SU-DHL-6 (cell line): Measurements from ENCODE around the gene COQ2.

ENCODE experiments used
- H2AFZ ChIP-seq: fragments of 200-600 bp; sonication (generic); 2 replicates; pipeline ENCODE4 v1.6.1; 2014; ENCODE audit warnings: low read depth, mild to moderate bottlenecking, moderate library complexity, mixed read lengths, antibody characterized with exemption, low read length; ENCODE audit not compliant: severe bottlenecking
- H3F3A ChIP-seq: fragments of 200-600 bp; shearing (Covaris generic); 2 replicates; pipeline ENCODE4 v1.6.0; 2016; ENCODE audit warnings: antibody characterized with exemption, mild to moderate bottlenecking; ENCODE audit not compliant: insufficient read depth
- H3K27ac ChIP-seq: fragments of 200-600 bp; sonication (generic); 2 replicates; pipeline ENCODE4 v1.5.1; 2016; ENCODE audit warnings: low read depth, mild to moderate bottlenecking, low read length, moderate library complexity, mixed read lengths
- H3K27me3 ChIP-seq: fragments of 200-600 bp; sonication (generic), shearing (Covaris generic); 2 replicates; pipeline ENCODE4 v1.6.0; 2014; ENCODE audit warnings: mild to moderate bottlenecking, low read length
- H3K36me3 ChIP-seq: fragments of 200-600 bp; sonication (generic); 2 replicates; pipeline ENCODE4 v1.6.1; 2014; ENCODE audit warnings: mild to moderate bottlenecking, low read length, mixed read lengths
- H3K4me2 ChIP-seq: fragments of 300-600, 200-600 bp; shearing (Covaris generic), sonication (generic); 2 replicates; pipeline ENCODE4 v1.6.0; 2014; ENCODE audit warnings: low read length, low read depth, mild to moderate bottlenecking; ENCODE audit not compliant: poor library complexity, severe bottlenecking
- H3K4me3 ChIP-seq: fragments of 200-600 bp; sonication (generic); 2 replicates; pipeline ENCODE4 v1.5.1; 2014; ENCODE audit warnings: antibody characterized with exemption, low read length, mild to moderate bottlenecking, mixed read lengths; ENCODE audit not compliant: insufficient read depth, poor library complexity, severe bottlenecking
- H3K79me2 ChIP-seq: fragments of 200-600 bp; sonication (generic); 2 replicates; pipeline ENCODE4 v1.6.1; 2014; ENCODE audit warnings: mild to moderate bottlenecking, low read length, moderate library complexity; ENCODE audit not compliant: insufficient read depth
- H3K9ac ChIP-seq: fragments of 200-600 bp; sonication (generic); 2 replicates; pipeline ENCODE4 v1.7.0; 2014; ENCODE audit warnings: mild to moderate bottlenecking, low read length
- H3K9me2 ChIP-seq: fragments of 200-600 bp; sonication (generic); replicated peaks from 2 replicates; pipeline ENCODE4 v1.6.1; 2014; ENCODE audit warnings: low read length; ENCODE audit not compliant: insufficient read depth
- H3K9me3 ChIP-seq: fragments of 200-600 bp; sonication (generic); 2 replicates; pipeline ENCODE4 v1.6.1; 2014; ENCODE audit warnings: low read length, mixed read lengths; ENCODE audit not compliant: insufficient read depth
- H4K20me1 ChIP-seq: fragments of 200-600 bp; sonication (generic); 2 replicates; pipeline ENCODE4 v1.6.1; 2014; ENCODE audit warnings: low read depth, mild to moderate bottlenecking, antibody characterized with exemption, low read length, moderate library complexity, mixed read lengths
- EZH2phosphoT487 ChIP-seq: fragments of 200-600 bp; sonication (generic), shearing (Covaris generic); conservative IDR thresholded peaks from 2 replicates; pipeline ENCODE4 v1.6.1; 2018; ENCODE audit warnings: mild to moderate bottlenecking, antibody characterized with exemption, low read length, moderate library complexity, mixed read lengths
- TF ChIP-seq, protein P1 (sequence below): fragments of 200-600 bp; sonication (generic); IDR thresholded peaks from one replicate; pipeline ENCODE4 v1.5.1; 2017; ENCODE audit warnings: antibody characterized with exemption, mild to moderate bottlenecking, low read length, moderate library complexity; ENCODE audit not compliant: insufficient read depth, poor library complexity, severe bottlenecking

COQ2 gene

DNA sequence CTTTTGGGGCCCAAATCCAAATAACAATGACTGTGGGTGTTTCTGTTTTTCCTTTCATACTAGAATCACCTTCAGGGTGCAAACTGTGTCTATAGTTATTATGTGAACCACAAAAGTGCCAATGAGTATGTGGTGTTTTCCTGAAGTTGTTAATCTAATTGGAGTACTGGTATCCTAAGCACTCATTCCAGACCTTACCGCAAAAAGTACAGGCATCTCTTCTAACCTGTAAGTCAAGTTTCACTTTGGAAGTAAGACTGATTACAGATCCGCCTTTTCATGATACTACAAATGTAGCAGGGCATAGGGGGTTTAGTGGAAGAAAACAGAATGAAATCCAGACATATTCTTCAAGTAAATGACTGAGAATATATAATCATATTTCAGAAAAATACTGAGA is 16.1 kb downstream of the COQ2 start:
- Histone ChIP-seq H3K27me3 (no peaks in the 10 kb centered on the region), H3K4me3 (no peak overlapping the region), H4K20me1 (no peaks in the 10 kb centered on the region), H3K27ac (no peak overlapping the region), H3K9ac (no peak overlapping the region), H3K4me2 (no peak overlapping the region), H3K9me2 (no peaks in the 10 kb centered on the region), H3K79me2 (no peaks in the 10 kb centered on the region), H3K9me3 (no peaks in the 10 kb centered on the region), H3K36me3 (peaks cover 7% of the 10 kb centered on the region; the same call in 1 of the 2 replicates), H2AFZ (no peak overlapping the region), H3F3A (no peaks in the 10 kb centered on the region)
- TF ChIP-seq, protein P1, sequence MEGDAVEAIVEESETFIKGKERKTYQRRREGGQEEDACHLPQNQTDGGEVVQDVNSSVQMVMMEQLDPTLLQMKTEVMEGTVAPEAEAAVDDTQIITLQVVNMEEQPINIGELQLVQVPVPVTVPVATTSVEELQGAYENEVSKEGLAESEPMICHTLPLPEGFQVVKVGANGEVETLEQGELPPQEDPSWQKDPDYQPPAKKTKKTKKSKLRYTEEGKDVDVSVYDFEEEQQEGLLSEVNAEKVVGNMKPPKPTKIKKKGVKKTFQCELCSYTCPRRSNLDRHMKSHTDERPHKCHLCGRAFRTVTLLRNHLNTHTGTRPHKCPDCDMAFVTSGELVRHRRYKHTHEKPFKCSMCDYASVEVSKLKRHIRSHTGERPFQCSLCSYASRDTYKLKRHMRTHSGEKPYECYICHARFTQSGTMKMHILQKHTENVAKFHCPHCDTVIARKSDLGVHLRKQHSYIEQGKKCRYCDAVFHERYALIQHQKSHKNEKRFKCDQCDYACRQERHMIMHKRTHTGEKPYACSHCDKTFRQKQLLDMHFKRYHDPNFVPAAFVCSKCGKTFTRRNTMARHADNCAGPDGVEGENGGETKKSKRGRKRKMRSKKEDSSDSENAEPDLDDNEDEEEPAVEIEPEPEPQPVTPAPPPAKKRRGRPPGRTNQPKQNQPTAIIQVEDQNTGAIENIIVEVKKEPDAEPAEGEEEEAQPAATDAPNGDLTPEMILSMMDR = no peak
- TF ChIP-seq EZH2phosphoT487 = no peak

DNA sequence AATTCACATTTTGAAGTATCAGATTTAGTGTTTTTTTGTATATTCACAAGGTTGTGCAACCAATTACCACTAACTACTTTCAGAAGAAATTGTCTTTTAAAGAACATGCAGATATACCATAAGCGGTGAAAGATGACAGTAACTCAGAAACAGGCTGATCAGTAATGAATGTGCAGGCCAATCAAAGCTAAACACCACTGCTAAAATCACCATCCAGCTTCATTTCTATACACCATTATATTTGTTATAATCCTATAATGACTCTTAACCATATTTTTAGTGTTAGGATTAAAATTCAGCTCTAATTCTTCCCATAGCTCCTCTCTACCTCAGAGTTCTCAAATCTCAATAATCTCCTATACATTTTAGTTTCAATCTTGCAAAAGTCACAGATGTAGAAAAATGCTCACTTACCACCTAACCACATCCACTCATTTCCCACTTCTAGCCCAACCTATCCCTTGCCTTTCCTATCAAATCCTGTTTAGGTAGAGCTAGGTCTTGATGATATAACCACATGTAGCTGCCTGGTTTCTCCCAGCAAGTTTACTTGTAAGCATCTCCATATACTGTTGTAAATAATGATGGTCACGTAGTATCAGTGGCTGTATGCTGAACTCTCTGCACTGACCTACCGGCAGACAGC is 16.6 kb downstream of the COQ2 start:
- H3K9ac ChIP-seq = no peak overlapping the region
- no peaks in the 10 kb centered on the region for H3K9me3 ChIP-seq
- no peak overlapping the region for H3K27ac ChIP-seq
- no peak overlapping the region for H3K4me2 ChIP-seq
- 0 out of 2 replicates have a peak, but pooled peaks cover 3% of the 10 kb centered on the region for H3K36me3 ChIP-seq
- H3K9me2 ChIP-seq = no peaks in the 10 kb centered on the region
- no peak for TF ChIP-seq EZH2phosphoT487
- TF ChIP-seq, protein P1 = no peak
- H2AFZ ChIP-seq = no peak overlapping the region
- no peaks in the 10 kb centered on the region for H3F3A ChIP-seq
- no peaks in the 10 kb centered on the region for H3K79me2 ChIP-seq
- H3K4me3 ChIP-seq = no peak overlapping the region
- H4K20me1 ChIP-seq = no peaks in the 10 kb centered on the region
- no peaks in the 10 kb centered on the region for H3K27me3 ChIP-seq

DNA sequence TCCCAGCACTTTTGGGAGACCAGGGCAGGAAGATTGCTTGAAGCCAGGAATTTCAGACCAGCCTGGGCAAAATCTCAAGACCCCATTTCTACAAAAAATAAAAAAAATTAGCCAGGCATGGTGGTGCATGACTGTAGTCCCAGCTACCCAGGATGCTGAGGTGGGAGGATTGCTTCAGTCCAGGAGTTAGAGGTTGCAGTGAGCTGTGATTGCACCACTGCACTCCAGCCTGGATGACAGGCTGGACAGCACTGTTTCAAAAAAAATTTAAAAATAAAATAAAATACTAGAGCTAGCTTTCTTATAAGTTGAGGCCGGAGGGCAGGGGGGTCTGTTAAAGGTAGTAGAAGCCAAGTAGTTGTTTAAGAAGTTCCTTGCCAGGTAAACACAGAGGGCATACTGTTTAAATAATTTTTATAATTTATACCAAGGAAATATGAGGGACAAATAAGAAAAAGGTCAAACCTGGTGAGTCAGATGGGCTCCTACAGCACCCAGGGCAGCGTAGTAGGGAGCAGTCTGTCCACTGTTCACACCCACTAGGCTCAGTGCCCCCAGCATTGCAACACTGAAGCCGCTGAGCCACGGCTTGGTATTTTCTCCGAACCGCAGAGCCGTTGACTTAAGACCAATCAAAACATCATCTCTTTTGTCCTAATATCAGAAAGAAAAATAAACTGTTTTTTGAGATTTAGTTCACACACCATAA is 17.3 kb downstream of the COQ2 start:
- H3K79me2 ChIP-seq = no peaks in the 10 kb centered on the region
- no peaks in the 10 kb centered on the region for H3K36me3 ChIP-seq
- no peak overlapping the region for H3K9ac ChIP-seq
- no peaks in the 10 kb centered on the region for H3K9me3 ChIP-seq
- no peak overlapping the region for H3K27ac ChIP-seq
- no peaks in the 10 kb centered on the region for H3F3A ChIP-seq
- TF ChIP-seq EZH2phosphoT487 = no peak
- TF ChIP-seq, protein P1 = no peak
- H2AFZ ChIP-seq = no peak overlapping the region
- H4K20me1 ChIP-seq = no peaks in the 10 kb centered on the region
- no peak overlapping the region for H3K4me2 ChIP-seq
- H3K27me3 ChIP-seq = no peaks in the 10 kb centered on the region
- no peaks in the 10 kb centered on the region for H3K9me2 ChIP-seq
- H3K4me3 ChIP-seq = no peak overlapping the region
